ENCODE results near the gene OR2T2.
"Not testable (repeated sequence)": the region's sequence is repeated elsewhere in the genome, so short reads cannot be mapped to it uniquely, and the experiment has no call there.

The OR2T2 gene

GRCh38 chr1:248445399-248445798 lies at the start of gene OR2T2:
Gene OR2T2, plus strand, starts transcription at chr1:248445637. Its CDS starts 7,161 bp downstream, at chr1:248452798.
- DNase-seq = not testable (repeated sequence)

GRCh38 chr1:248402748-248403147 lies 42.7 kb upstream of the OR2T2 start, which contains the start of gene OR2T1:
Gene OR2T1, plus strand, starts transcription at chr1:248403048. Its CDS starts 3,100 bp downstream, at chr1:248406148.
- DNase-seq = no peak

- no peak for DNase-seq
Measured at GRCh38 chr1:248404024-248404423, 41.4 kb upstream of the OR2T2 start.

DNA sequence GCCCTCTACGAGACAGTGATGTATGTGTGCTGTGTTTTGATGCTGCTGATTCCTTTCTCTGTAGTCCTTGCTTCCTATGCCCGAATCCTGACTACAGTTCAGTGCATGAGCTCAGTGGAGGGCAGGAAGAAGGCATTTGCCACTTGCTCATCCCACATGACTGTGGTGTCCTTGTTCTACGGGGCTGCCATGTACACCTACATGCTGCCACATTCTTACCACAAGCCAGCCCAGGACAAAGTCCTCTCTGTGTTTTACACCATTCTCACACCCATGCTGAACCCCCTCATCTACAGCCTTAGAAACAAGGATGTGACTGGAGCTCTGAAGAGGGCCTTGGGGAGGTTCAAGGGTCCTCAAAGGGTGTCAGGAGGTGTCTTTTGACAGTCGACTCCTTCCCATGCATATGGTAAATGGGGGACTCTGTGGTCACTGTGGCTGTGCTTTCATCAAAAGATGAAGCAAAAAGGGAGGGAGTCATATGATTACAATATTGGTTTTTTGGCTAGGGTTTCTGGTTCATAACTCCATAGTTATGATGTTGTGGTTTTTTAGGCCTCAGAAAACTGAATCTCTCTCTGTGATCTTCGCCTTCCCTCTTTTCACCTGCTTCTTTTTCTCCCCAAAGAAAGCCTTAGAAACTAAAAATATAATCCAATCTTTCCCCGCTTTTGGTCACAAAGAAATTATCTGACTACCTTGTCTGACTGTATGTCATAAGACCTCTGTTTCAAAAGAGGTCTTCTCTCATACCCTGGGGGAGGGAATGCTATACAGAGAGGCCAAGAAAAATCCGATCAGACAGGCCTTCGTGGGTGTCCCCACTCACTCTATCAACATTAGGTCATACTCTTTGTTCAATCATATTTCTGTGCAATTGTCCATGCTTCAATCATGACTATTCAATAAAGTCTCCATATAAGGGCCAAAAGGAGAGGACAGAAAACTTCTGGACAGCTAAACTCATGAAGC lies 38.4 kb upstream of the OR2T2 start:
- DNase-seq = no peak

GRCh38 chr1:248416226-248416625 lies 29.2 kb upstream of the OR2T2 start:
- no peak for DNase-seq

DNA sequence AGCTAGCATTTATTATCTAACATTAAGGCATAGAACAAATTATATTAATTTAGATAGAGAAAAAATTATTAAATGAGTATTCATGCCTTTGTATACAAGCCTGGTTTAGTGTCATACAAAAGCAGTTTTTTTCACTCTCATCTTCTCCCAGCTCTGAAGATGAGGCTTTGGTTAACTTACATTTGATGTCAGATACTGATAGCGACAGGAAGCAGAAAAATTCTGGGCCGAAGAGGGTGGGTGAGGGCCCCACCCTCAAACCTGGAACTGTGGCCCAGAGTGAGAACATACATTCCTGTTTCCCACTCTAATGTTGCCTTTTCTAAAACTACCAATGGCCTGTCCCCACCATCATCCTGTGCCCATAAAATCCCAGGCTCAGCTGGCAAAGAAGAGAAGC lies 27.6 kb upstream of the OR2T2 start:
- DNase-seq = no peak

DNA sequence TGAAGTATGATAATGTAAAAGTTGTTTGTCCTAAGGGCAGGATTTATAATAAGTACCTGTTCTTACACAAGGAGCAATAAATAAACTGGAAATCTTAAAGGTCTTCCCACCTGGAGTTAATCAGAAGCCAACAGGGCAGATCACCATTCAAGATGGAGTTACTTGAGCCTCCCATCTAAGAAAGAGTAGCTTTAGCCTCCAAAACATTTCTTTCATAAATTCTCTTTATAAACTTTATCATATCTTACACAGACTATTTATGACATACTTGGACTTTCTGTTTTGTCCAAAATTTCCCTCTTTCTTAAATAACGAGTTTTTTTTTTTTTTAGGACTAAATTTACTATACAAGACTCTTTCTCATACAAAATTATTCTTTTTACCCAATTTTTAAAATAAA lies 24.1 kb upstream of the OR2T2 start:
- DNase-seq = no peak

- DNase-seq = not testable (repeated sequence)
Measured at GRCh38 chr1:248427526-248428191, 17.8 kb upstream of the OR2T2 start.

DNA sequence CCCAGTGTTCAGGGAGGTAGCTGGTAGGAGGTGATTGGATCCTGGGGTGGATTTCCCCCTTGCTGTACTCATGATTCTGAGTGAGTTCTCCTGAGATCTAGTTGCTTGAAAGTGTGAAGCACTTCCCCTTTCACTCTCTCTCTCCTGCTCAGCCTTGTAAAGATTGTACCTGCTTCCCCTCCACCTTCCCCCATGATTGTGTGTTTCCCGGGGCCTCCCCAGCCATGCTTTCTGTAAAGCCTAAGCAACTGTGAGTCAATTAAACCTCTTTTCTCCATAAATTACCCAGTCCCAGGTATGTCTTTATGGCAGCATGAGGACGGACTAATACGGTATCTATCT lies 17.3 kb upstream of the OR2T2 start:
- DNase-seq = not testable (repeated sequence)

- DNase-seq = not testable (repeated sequence)
Measured at GRCh38 chr1:248431683-248432082, 13.8 kb upstream of the OR2T2 start.

DNA sequence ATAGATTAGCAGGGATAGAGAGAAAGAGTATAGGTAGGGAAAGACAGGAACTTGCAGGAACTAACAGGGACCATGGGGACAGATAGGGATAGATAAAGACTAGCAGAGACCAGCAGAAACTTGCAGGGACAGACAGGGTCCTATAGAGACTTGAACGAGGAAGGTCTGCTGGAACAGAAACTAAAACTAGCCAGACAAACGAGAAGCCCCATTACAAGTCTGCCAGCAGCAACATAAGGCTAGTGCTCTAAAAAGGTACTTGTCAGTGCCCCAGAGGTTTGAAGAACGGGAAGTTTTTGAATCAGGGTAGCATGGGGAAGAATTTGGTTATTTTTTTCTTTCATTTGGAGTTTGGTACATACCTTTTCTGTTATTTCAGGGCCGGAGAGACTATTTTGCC lies 13.2 kb upstream of the OR2T2 start:
- not testable (repeated sequence) for DNase-seq

DNA sequence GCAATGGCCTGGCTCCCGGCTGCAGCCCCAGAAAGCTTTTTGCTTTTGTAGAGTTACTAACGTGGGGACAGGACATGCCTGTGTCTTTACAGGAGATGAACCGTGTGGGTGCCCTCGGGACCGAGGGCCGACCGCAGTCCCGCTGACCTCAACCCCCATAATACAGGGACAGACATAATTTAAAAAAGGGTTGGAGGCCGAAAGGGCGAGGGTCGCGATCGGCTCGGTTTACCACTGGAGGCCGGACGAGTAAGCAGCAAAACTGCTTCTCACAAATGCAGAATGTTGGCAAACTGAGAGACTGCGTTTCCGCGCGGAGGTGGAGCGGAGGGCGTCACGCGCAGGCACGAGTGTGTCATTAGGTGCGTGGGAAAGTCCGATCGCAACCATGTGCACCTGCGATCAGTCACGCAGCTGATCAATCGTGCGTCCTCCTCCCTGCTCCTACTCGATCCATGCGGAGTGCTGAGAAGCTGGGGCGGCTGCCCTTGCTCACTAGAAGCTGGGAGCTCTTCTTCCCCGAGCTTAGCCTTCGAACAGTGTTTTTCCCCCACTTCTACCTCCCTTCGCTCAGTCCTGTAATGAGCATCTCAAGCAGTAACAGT lies 11.5 kb upstream of the OR2T2 start:
- not testable (repeated sequence) for DNase-seq

- not testable (repeated sequence) for DNase-seq
Measured at GRCh38 chr1:248434913-248435312, 10.5 kb upstream of the OR2T2 start.

DNA sequence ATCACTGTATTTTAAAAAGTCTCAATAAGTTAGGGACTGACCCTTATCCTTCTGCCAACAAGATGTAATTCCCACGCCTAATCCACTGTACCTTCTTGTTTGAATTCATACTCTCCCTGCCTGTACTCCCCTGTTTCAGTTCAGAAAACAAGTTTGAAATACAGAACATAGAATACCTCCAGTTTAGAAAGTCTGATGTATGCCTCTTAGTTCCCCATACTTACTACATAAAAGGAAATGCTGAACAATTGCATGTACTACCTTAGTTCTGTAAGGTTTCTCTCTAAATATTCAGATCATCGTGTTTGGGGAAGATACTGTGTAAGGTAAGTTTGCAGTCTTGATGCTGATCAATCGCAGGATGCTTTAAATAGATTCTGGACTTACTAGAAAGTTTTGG lies 9.1 kb upstream of the OR2T2 start:
- DNase-seq = not testable (repeated sequence)

- not testable (repeated sequence) for DNase-seq
Measured at GRCh38 chr1:248438668-248439067, 6.8 kb upstream of the OR2T2 start.

DNA sequence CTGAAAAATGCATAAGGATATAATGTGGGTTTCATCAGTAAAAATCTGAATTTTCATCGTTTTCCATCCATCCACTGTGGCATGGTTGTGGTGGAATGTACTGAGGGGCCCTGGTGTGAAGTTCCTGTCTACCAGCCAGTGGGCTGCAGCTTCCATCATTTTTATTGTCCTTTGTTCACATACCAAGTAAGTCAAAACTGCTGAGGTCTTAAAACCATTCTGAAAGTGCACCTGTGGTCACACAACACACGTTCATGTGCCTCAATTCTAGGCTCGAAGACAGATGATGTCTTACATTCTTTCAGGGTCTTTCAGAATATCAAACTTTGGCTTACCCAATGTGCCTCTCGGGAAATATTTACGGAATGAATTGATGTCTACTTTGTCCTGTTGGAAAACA lies 6.2 kb upstream of the OR2T2 start:
- not testable (repeated sequence) for DNase-seq

DNA sequence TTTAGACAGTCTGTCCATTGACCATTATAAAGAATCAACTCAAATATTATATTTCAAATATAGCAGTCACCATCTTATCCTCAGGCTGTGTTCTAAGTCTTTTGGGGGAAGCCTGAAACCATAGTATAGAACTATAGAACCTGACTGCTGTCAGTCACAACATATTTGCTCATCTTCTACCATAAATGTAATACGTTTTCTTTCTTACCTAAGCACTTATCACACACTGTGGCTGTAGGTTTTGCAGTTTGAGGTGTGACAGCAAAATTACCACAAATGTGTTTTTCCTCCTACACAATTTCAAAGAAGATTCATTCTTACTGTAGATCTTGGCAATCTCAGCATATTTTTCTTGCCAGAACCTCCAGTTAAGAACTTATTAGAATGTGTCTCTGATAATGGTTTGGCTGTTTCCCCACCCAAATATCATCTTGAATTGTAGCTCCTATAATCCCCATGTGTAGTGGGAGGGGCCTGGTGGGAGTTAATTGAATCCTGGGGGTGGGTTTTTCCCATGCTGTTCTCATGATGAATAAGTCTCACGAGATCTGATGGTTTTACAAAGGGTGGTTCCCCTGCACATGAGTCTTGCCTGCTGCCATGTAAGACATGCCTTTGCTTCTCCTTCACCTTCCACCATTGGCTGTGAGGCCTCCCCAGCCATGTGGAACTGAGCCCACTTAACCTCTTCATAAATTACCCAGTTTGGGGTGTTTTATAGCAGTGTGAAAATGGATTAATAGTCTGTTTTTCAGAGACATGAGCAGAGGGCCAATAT lies 2.7 kb upstream of the OR2T2 start:
- not testable (repeated sequence) for DNase-seq

GRCh38 chr1:248444603-248445002 lies 834 bp upstream of the OR2T2 start:
- not testable (repeated sequence) for DNase-seq

GRCh38 chr1:248448409-248449074 lies 3.1 kb downstream of the OR2T2 start:
- not testable (repeated sequence) for DNase-seq

DNA sequence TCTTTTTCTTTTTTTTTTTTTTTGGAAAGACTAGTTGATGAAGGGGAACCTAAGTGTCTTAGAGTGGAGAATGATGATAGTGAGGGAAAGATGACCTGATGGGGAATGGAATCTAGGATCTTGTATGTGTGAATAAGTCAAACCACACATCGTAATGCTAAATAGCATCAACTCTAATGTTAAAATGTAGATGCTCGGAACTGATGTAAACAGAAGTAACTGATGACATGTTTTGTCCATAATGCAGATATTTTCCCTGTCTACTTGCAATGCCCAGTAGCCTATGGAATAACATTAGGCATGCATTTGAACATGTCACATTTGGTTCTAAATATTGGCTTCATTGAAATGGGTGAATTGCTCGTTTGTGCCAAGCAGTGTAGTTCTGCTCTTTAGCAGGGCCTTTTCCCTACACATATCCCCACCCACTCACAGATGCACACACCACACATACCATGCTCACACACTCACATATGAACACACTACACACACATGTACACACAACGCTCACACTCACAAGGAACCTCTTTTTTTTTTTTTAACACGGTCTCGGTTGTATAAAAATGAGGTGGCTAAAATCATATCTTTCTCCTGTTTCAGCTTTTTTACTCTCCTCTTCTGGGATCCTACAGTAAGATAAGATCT lies 4.5 kb downstream of the OR2T2 start:
- not testable (repeated sequence) for DNase-seq

- not testable (repeated sequence) for DNase-seq
Measured at GRCh38 chr1:248450466-248451145, 5.2 kb downstream of the OR2T2 start.

All from inflammatory macrophage treated with lipopolysaccharide for 4 hours (primary cell).